Dendritic cell treated with granulocyte-macrophage colony-stimulating factor and Interleukin-4, amounts not matched to agents 40 ng/mL and 50 ng/mL, for 4 days (primary cell): ENCODE measurements around the gene EHD4.

Experiments
- H3K27ac Mint-ChIP-seq: one replicate; pipeline ENCODE4 v1.8.0; 2022; ENCODE audit warnings: mild to moderate bottlenecking, mixed read lengths
- H3K27me3 Mint-ChIP-seq: one replicate; pipeline ENCODE4 v1.8.0; 2022; ENCODE audit warnings: mild to moderate bottlenecking, mixed read lengths
- H3K36me3 Mint-ChIP-seq: one replicate; pipeline ENCODE4 v1.8.0; 2022; ENCODE audit warnings: low read depth, mixed read lengths
- H3K4me1 Mint-ChIP-seq: one replicate; pipeline ENCODE4 v1.8.0; 2022; ENCODE audit warnings: low read depth, mixed read lengths
- H3K4me3 Mint-ChIP-seq: one replicate; pipeline ENCODE4 v1.8.0; 2022; ENCODE audit warnings: mild to moderate bottlenecking, moderate library complexity, mixed read lengths
- H3K9me3 Mint-ChIP-seq: one replicate; pipeline ENCODE4 v1.8.0; 2022; ENCODE audit warnings: mixed read lengths
- intact Hi-C: fragments of 100-400 bp; cut with micrococcal nuclease; formaldehyde crosslinking; loops from one replicate; pipeline ENCODE4 v1.15.0; 2022

EHD4 gene

GRCh38 chr15:41972253-41973242, at the start of gene EHD4:
Gene EHD4, minus strand, starts transcription at chr15:41972557. Its CDS starts 63 bp downstream, at chr15:41972494.
- no peaks in the 10 kb centered on the region for H3K27me3 Mint-ChIP-seq
- H3K4me1 Mint-ChIP-seq = peaks cover 51% of the 10 kb centered on the region
- H3K9me3 Mint-ChIP-seq = no peaks in the 10 kb centered on the region
- H3K36me3 Mint-ChIP-seq = peaks cover 40% of the 10 kb centered on the region
- intact Hi-C loops = loop anchor here (5.0 kb wide), 1 partner anchor 200 kb away; the partner anchor contains the start of gene MAPKBP1
- peak within 1 kb of the TSS; percentile 91 for H3K4me3 Mint-ChIP-seq
- peak within 1 kb of the TSS; percentile 93 for H3K27ac Mint-ChIP-seq

DNA sequence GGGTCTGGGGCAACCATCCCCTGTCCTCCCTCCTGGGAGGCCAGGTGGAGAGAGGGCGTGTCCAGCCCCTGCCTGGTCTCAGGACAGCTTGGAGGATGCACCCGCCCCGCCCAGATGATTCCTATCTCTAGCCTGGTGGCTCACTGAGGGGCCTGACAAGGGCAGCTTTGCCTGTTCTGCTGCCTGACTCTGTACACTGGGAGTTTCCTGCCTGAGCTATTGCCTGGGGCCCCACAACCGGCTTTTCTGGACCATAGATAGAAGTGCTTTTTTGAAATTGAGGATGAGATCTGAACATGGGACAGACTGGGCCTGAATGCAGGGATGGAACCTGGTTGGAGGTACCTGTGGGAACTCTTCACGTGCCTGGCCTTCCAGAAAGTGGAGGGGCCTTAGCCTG, 49.2 kb upstream of the EHD4 start:
- intact Hi-C loops = no loop called here
- Mint-ChIP-seq H3K27me3 (peaks cover 5% of the 10 kb centered on the region), H3K4me3 (no peak overlapping the region), H3K9me3 (no peaks in the 10 kb centered on the region), H3K36me3 (no peaks in the 10 kb centered on the region), H3K27ac (no peak overlapping the region), H3K4me1 (no peaks in the 10 kb centered on the region)

DNA sequence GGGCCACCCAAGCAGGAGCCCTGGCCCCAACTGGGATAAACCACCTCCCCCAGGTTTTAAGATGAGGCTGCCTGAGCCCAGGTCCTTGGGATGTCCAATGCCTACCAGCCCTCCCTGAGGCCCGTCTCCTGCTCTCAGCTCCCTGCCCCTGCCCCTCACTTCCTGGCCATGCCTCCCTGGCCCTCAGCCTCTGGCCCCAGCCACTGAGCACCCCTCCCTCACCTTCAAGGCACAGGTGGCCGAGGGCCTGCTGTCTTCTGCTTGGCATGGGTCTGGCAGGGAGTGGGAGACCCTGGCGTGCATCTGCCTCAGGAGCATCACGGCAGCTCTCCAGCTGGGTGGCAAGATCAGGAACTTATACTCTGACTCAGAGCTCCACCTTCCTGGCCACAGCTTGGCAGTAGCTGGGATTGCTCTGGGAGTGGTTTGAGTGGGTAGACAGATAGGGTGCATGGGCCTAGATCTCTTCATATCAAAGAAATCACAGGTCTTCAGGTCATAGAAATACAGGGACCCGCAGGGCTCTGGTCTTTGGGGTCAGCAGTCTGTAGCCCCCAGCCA, 48.4 kb upstream of the EHD4 start, which contains the start of gene PLA2G4E:
TSS of gene PLA2G4E (minus strand) at position 330 of the 561 bp plus-strand sequence. CDS start at position 318, 12 bp downstream.
- peaks cover 3% of the 10 kb centered on the region for H3K27me3 Mint-ChIP-seq
- no peak within 1 kb of the TSS for H3K4me3 Mint-ChIP-seq
- H3K4me1 Mint-ChIP-seq = no peaks in the 10 kb centered on the region
- H3K36me3 Mint-ChIP-seq = no peaks in the 10 kb centered on the region
- intact Hi-C loops = no loop called here
- no peaks in the 10 kb centered on the region for H3K9me3 Mint-ChIP-seq
- H3K27ac Mint-ChIP-seq = no peak within 1 kb of the TSS

DNA sequence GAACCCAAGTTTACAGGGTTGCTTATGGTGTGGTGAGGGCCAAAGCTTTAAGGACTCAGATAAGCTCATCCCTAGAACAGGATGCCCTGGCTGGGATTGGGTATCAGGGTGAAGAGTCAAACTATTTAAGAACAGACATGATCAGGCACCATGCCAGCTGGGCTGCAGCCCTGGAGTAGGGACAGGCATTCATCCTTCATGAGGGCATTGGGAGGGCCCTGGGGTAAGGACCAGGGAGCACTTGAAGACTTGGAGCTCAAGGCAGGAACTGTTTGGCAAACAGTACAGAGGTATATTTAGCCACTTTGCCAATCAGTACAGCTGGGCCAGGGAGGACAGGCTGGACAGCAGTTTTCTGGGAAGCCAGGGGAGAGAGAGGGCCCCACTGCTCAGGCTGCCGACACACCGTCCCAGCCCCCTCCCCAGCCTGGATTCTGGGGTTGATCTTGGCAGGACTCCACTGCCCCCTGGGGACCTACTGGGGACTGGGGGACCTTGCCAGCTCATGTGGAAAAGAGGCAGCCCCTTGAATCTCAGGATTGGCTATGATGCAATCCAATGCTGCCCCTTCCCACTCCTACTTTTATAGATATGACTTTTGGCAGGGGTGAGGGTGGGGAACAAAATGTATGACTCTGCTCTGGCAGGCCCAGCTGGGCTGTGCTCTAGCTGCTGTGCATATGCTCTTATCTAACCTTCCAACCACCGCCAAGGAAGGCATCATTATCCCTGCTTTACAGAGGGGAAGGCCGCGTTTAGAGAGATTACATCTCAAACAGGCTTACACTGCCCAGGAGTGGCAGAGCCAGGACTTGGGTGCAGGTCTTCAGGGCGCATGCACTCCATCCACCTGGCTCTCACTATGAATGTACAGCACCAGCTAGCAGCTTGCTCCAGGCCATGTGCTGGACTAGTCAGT, 46.2 kb upstream of the EHD4 start:
- Mint-ChIP-seq H3K4me3 (no peak overlapping the region), H3K27me3 (no peaks in the 10 kb centered on the region), H3K9me3 (no peaks in the 10 kb centered on the region), H3K27ac (no peak overlapping the region), H3K36me3 (no peaks in the 10 kb centered on the region), H3K4me1 (no peaks in the 10 kb centered on the region)
- intact Hi-C loops = no loop called here

- Mint-ChIP-seq H3K4me3 (no peak overlapping the region), H3K36me3 (no peaks in the 10 kb centered on the region), H3K27me3 (no peaks in the 10 kb centered on the region), H3K4me1 (no peaks in the 10 kb centered on the region), H3K9me3 (no peaks in the 10 kb centered on the region), H3K27ac (no peak overlapping the region)
- intact Hi-C loops = no loop called here
Observed at GRCh38 chr15:42016971-42017370, 44.6 kb upstream of the EHD4 start.

DNA sequence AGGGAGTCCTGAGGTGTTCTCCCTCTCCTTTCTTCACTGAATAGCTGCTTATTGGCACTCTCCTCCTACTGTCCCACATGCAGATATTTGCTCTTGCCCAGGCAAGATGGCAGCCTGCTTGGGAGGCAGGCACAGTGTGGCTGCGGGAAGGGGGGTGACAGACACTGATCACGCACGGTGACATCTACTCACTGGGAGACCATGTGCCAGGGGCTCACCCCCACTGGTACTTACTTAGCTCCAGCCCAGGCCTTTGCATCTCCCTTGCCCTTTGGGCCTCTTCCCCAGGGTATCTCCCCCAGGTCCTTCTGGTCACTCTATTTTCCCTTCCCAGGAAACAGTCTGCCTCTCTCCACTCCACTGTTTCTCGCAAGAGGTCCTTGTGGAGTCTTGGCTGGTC, 42.0 kb upstream of the EHD4 start:
- Mint-ChIP-seq H3K36me3 (no peaks in the 10 kb centered on the region), H3K27ac (no peak overlapping the region), H3K27me3 (no peaks in the 10 kb centered on the region), H3K4me3 (no peak overlapping the region), H3K4me1 (peaks cover 5% of the 10 kb centered on the region), H3K9me3 (no peaks in the 10 kb centered on the region)
- intact Hi-C loops = no loop called here

DNA sequence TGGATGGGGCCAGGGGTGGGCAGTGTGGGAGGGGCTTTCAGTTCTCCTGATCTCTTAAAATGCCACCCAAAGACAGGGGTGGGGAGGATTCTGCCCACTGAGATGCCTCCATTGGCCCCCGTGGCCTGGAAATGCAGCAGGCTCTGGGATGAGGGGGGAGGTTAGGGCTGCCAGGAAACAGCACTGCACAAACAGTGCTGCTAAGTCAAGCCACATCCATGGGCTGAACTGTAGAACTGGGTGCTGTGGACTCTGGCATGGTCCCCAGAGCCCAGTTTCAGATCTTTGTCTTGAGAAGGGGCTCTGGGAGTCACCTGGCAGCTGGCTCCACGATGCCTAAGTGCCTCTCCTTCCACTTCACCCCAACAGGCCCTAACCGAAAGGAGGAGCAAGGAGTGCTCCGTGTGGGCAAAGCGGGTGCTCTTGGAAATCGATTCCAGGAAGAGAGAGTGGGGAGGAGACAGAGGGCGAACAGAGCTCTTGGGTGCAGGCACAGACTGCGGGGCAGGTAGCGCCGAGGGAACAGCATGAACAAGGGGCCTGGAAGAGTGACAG, 40.6 kb upstream of the EHD4 start:
- intact Hi-C loops = no loop called here
- no peaks in the 10 kb centered on the region for H3K36me3 Mint-ChIP-seq
- H3K27ac Mint-ChIP-seq = peak overlapping the region; percentile 6
- H3K4me3 Mint-ChIP-seq = no peak overlapping the region
- peaks cover 6% of the 10 kb centered on the region for H3K4me1 Mint-ChIP-seq
- no peaks in the 10 kb centered on the region for H3K27me3 Mint-ChIP-seq
- H3K9me3 Mint-ChIP-seq = no peaks in the 10 kb centered on the region

GRCh38 chr15:42012241-42012640, 39.9 kb upstream of the EHD4 start:
- H3K27ac Mint-ChIP-seq = peak overlapping the region; percentile 6
- no peaks in the 10 kb centered on the region for H3K36me3 Mint-ChIP-seq
- no peaks in the 10 kb centered on the region for H3K27me3 Mint-ChIP-seq
- H3K4me3 Mint-ChIP-seq = no peak overlapping the region
- no peaks in the 10 kb centered on the region for H3K9me3 Mint-ChIP-seq
- H3K4me1 Mint-ChIP-seq = peaks cover 14% of the 10 kb centered on the region
- intact Hi-C loops = no loop called here

- Mint-ChIP-seq H3K9me3 (no peaks in the 10 kb centered on the region), H3K4me1 (peaks cover 16% of the 10 kb centered on the region), H3K36me3 (no peaks in the 10 kb centered on the region), H3K4me3 (no peak overlapping the region), H3K27ac (no peak overlapping the region), H3K27me3 (no peaks in the 10 kb centered on the region)
- intact Hi-C loops = no loop called here
Observed at GRCh38 chr15:42011074-42011473, 38.7 kb upstream of the EHD4 start.

- Mint-ChIP-seq H3K4me1 (peaks cover 16% of the 10 kb centered on the region), H3K27me3 (no peaks in the 10 kb centered on the region), H3K9me3 (no peaks in the 10 kb centered on the region), H3K36me3 (no peaks in the 10 kb centered on the region), H3K27ac (no peak overlapping the region), H3K4me3 (no peak overlapping the region)
- intact Hi-C loops = no loop called here
Observed at GRCh38 chr15:42010434-42010833, 38.1 kb upstream of the EHD4 start.

DNA sequence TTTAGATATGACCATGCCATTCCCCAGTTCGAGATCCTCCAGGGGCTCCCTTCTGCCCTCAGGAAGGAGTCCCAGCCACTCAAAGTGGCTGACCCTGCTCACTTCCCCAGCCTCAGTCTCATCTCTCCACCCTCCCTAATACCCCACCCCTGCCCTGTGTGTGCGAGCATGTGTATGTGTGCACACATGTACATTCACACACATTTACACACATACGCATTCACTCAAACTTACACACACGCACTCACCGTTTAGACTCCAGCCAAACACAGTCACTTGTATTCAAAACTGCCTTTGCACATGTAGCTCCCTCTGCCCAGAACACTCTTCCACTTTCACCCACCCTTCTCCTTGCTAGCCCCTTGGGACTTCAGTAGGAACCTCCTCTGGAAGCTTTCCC, 37.1 kb upstream of the EHD4 start:
- no peaks in the 10 kb centered on the region for H3K27me3 Mint-ChIP-seq
- no peaks in the 10 kb centered on the region for H3K36me3 Mint-ChIP-seq
- intact Hi-C loops = no loop called here
- H3K4me3 Mint-ChIP-seq = no peak overlapping the region
- H3K27ac Mint-ChIP-seq = no peak overlapping the region
- H3K4me1 Mint-ChIP-seq = peaks cover 16% of the 10 kb centered on the region
- H3K9me3 Mint-ChIP-seq = no peaks in the 10 kb centered on the region

- Mint-ChIP-seq H3K27me3 (no peaks in the 10 kb centered on the region), H3K27ac (no peak overlapping the region), H3K9me3 (no peaks in the 10 kb centered on the region), H3K4me3 (no peak overlapping the region), H3K4me1 (peaks cover 16% of the 10 kb centered on the region), H3K36me3 (no peaks in the 10 kb centered on the region)
- intact Hi-C loops = no loop called here
Observed at GRCh38 chr15:42009022-42009421, 36.7 kb upstream of the EHD4 start.

- peaks cover 16% of the 10 kb centered on the region for H3K4me1 Mint-ChIP-seq
- no peaks in the 10 kb centered on the region for H3K36me3 Mint-ChIP-seq
- H3K9me3 Mint-ChIP-seq = no peaks in the 10 kb centered on the region
- intact Hi-C loops = no loop called here
- peaks cover under 1% of the 10 kb centered on the region for H3K27me3 Mint-ChIP-seq
- H3K4me3 Mint-ChIP-seq = no peak overlapping the region
- H3K27ac Mint-ChIP-seq = no peak overlapping the region
Observed at GRCh38 chr15:42007386-42007785, 35.0 kb upstream of the EHD4 start.
